ENCODE measurements around the gene COL4A3. TPM values are rescaled to one million over a fixed set of nuclear protein-coding genes. Genes with fewer than 3 reads are reported as not detected.

COL4A3 gene
- under 1 TPM; 0.42 to 0.76 TPM for total RNA-seq
- long read RNA-seq, donor 1, partial matches to known transcripts = 0 of 1 reads
- long read RNA-seq, donor 1, other reads (novel, unspliced or antisense) = 1 of 1 reads
- long read RNA-seq, donor 2 = 0 reads

GRCh38 chr2:227163998-227164762 is at the start of gene COL4A3, which contains the start of gene COL4A4:
COL4A3 (plus strand) TSS chr2:227164624; CDS start chr2:227164727, 103 bp downstream.
COL4A4 (minus strand) TSS chr2:227164205; CDS start chr2:227147483, 16,722 bp downstream.
- intact Hi-C loops (cut with DNase I) = no loop called here
- no peak for DNase-seq (ENCODE audit: low spot score)

DNA sequence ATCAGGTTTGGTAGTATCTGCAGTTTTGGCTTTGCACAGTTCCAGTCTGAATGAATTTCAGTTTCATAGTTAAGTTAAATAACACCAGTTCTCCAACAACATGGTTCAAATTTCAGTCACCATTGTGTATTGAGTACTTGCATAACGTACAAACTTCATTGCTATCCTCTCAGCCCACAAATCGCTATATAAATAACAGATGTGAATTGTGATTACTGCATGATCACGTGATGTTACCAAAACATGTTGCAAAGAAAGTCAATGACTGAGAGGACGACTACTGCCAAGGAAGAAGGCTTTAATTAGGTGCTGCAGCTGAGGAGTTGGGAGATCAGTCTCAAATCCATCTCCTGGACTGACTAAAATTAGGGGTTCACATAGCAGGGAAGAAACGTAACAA is 48.7 kb upstream of the COL4A3 start:
- DNase-seq (ENCODE audit: low spot score) = no peak
- intact Hi-C loops (cut with DNase I) = no loop called here

- DNase-seq (ENCODE audit: low spot score) = no peak
- intact Hi-C loops (cut with DNase I) = no loop called here
These were observed 47.4 kb upstream of the COL4A3 start for GRCh38 chr2:227117027-227117426.

DNA sequence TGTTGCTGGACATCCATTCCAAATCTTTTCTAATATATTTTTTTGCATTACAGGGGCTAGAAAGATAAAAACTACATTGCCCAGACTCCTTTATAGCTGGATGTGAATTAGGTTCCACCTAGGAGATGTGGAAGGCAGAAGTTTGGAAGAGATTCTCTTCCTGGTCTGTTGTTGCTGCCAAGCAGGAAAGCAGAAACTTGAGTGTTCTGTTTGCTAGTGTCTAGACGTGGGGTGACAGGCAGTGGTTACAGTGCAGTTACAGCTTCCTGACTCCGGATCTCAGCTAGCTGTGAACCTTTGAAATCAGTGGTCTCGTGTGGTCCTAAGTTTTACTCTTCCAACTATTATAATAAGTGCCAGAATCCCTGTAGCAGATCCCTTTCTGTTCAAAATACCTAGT is 46.6 kb upstream of the COL4A3 start:
- intact Hi-C loops (cut with DNase I) = no loop called here
- no peak for DNase-seq (ENCODE audit: low spot score)

GRCh38 chr2:227118353-227118752 is 46.1 kb upstream of the COL4A3 start:
- DNase-seq (ENCODE audit: low spot score) = no peak
- intact Hi-C loops (cut with DNase I) = no loop called here

- intact Hi-C loops (cut with DNase I) = no loop called here
- no peak for DNase-seq (ENCODE audit: low spot score)
These were observed 40.7 kb upstream of the COL4A3 start for GRCh38 chr2:227123697-227124096.

GRCh38 chr2:227124811-227125210 is 39.6 kb upstream of the COL4A3 start:
- no peak for DNase-seq (ENCODE audit: low spot score)
- intact Hi-C loops (cut with DNase I) = no loop called here

- intact Hi-C loops (cut with DNase I) = no loop called here
- no peak for DNase-seq (ENCODE audit: low spot score)
These were observed 38.9 kb upstream of the COL4A3 start for GRCh38 chr2:227125506-227125905.

GRCh38 chr2:227127201-227127600 is 37.2 kb upstream of the COL4A3 start:
- intact Hi-C loops (cut with DNase I) = no loop called here
- no peak for DNase-seq (ENCODE audit: low spot score)

DNA sequence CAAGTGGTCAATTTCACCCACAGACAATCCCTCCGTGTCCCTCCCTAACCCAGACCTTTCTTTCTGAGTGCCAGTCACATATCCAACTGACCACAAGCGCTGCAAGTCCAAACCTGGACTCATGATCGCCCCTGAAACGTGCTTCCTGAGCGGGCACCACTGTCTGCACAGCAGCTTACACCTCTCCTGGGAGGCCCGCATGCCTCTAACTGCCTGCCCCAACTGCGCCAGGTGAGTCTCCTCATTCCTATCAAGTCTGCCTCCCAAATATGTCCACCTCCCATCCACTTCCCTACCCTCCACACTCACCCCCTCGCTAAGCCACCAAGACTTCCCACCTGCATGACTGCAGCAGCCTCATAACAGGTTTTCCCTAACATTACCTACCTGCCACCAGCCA is 33.8 kb upstream of the COL4A3 start:
- intact Hi-C loops (cut with DNase I) = no loop called here
- DNase-seq (ENCODE audit: low spot score) = no peak

- no peak for DNase-seq (ENCODE audit: low spot score)
- intact Hi-C loops (cut with DNase I) = no loop called here
These were observed 31.4 kb upstream of the COL4A3 start for GRCh38 chr2:227132986-227133385.

DNA sequence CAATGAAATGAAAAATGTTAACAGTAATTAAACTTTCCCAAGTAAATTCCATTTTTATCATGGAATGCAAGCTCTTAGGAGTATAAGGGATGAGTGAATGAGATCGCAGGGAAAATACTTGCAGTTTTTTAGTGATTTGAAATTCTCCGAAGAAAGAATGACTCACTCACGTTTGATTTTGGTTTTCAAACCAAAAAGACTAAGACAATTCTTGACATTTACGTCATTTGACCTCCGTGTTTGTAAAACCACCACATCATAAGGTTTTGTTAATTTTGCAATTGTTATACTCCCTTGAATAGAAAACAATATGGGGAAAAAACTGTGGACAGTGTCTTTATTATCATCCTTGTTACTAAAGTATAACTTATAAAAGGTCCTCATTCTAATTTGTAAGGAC is 29.8 kb upstream of the COL4A3 start:
- DNase-seq (ENCODE audit: low spot score) = no peak
- intact Hi-C loops (cut with DNase I) = no loop called here

GRCh38 chr2:227141301-227141700 is 23.1 kb upstream of the COL4A3 start:
- DNase-seq (ENCODE audit: low spot score) = no peak
- intact Hi-C loops (cut with DNase I) = no loop called here

GRCh38 chr2:227143895-227144294 is 20.5 kb upstream of the COL4A3 start:
- intact Hi-C loops (cut with DNase I) = no loop called here
- DNase-seq (ENCODE audit: low spot score) = no peak

DNA sequence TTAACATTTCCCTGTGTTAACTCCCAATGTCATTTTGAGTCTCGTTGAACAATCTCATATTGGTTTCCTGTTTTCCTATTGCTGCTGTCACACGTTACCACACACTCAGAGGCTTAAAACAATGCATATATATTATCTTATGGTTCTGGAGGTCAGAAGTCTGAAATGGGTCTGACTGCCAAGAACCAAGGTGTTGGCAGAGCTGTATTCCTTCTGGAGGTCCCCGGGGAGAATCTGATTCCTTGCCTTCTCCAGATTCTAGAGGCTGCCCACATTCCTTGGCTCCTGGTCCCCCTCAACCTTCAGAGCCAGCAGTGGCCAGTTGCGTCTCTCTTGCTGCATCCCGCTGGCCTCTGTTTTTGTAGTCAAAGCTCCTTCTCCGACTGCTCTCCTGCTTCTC is 18.0 kb upstream of the COL4A3 start:
- intact Hi-C loops (cut with DNase I) = no loop called here
- DNase-seq (ENCODE audit: low spot score) = no peak

GRCh38 chr2:227147023-227147422 is 17.4 kb upstream of the COL4A3 start:
- no peak for DNase-seq (ENCODE audit: low spot score)

DNA sequence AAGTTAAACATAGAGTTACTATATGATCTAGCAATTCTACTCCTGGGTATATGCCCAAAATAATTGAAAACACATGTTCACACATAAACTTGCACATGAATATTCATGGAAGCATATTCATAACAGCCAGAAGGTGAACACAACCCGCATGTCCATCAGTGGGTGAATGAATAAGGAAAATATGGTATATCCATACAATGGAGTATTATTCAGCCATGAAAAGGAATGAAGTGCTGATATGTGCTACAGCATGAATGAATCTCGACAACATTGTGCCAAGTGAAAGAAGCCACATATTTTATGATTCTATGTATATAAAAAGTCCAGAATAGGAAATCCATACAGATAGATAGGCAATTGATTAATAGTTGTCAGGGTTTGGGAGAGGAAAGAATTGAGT is 16.3 kb upstream of the COL4A3 start:
- intact Hi-C loops (cut with DNase I) = no loop called here
- no peak for DNase-seq (ENCODE audit: low spot score)

More at GRCh38 chr2:227147023-227147422, 17.4 kb upstream of the COL4A3 start:
- intact Hi-C loops (cut with DNase I) = no loop called here

- DNase-seq (ENCODE audit: low spot score) = no peak
- intact Hi-C loops (cut with DNase I) = no loop called here
These were observed 14.0 kb upstream of the COL4A3 start for GRCh38 chr2:227150222-227150936.

GRCh38 chr2:227152093-227152766 is 12.2 kb upstream of the COL4A3 start:
- intact Hi-C loops (cut with DNase I) = no loop called here
- no peak for DNase-seq (ENCODE audit: low spot score)

DNA sequence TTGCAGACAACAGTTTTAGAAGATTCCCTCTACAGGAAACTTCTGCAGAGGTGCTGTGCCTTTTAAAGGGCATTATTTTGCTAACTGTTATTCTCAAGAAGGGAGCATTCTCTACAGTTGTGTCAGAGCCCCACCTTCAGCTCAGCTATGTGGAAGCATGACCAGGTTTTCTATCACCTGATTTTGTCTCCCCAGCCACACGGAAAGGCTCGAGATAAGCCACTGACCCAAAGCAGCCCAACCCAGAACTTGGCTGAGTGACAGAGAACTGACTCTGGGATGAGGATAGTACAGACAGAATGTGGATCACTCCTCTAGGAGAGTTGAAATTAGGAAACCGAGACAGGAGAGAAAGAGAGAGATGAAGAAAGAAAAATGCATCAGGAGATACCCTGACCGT is 11.1 kb upstream of the COL4A3 start:
- no peak for DNase-seq (ENCODE audit: low spot score)
- intact Hi-C loops (cut with DNase I) = no loop called here
